ENCODE results near the gene SLC16A4.

Gene SLC16A4

DNA sequence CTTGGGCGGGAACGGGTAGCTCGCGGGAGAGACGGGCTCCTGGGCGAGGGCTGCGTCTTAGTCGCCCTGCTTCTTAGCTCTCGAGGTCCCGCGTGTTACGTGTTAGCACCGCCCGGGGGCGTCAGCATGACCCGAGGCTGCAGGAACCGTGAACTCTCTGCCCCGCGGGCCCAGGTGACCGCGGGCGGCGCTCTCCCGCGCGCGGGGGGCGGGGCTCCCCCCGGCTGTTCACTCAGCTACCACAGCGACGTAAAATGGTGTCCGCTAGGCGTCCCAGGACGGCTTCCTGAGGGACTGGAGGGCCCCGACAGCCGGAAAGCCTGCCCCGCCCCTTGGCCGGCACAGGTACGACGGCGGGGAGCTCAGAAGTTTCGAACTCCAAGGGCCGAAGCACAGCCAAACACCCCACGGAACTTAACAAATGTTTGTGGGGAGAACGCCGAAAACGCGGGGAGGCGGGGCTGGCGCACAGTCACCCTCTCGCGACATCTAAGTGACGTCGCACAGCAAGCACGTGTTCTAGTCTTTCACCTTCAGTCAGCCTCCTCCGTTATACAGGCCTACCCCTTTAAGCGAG is 52.4 kb downstream of the SLC16A4 start:
- Mint-ChIP-seq H3K27me3 (no peaks in the 10 kb centered on the region), H3K27ac (no peak overlapping the region), H3K36me3 (ENCODE audit: low read depth) (peaks cover 37% of the 10 kb centered on the region), H3K4me1 (ENCODE audit: low read depth) (peaks cover 58% of the 10 kb centered on the region), H3K4me3 (no peak overlapping the region), H3K9me3 (no peaks in the 10 kb centered on the region)

- Mint-ChIP-seq H3K27me3 (no peaks in the 10 kb centered on the region), H3K4me3 (no peak overlapping the region), H3K36me3 (ENCODE audit: low read depth) (peaks cover 31% of the 10 kb centered on the region), H3K27ac (no peak overlapping the region), H3K9me3 (no peaks in the 10 kb centered on the region), H3K4me1 (ENCODE audit: low read depth) (peaks cover 52% of the 10 kb centered on the region)
Measured at GRCh38 chr1:110337704-110338308, 53.0 kb downstream of the SLC16A4 start.

DNA sequence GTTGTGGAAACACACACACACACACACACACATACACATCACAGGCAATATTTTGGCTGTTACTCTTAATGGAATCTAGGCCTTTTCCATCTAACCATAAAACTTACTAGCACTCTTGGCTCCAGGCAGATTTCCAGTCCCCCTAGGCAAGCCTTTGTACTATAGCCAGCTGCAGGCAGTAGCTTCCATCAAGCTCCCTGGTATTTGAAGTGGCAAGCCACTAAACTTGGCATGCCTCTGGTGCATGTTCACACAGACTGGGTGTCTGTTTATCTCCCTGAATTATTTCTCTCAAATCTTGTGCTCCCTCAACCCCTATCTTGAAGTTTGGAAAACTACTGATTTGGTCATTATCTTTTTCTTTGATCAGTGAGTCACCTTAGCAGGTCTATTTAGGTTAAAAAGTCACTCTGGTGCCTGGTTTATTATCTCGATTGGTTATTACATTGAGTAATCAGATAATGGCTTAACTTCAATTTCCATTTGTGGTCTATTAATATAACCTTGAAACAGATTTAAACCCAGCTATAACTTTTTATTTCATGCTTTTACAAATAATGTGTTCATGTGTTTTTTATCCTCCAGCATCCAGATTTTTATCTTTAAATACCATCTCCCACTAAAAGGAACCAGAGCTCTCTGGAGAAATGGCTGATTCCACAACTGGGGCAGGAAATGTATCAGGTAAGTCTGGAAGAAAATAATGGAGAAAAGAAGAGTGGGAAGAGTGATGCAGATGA is 54.4 kb downstream of the SLC16A4 start:
- peak overlapping the region; percentile 71 for H3K4me3 Mint-ChIP-seq
- H3K36me3 Mint-ChIP-seq (ENCODE audit: low read depth), result peaks cover 17% of the 10 kb centered on the region
- no peaks in the 10 kb centered on the region for H3K9me3 Mint-ChIP-seq
- no peaks in the 10 kb centered on the region for H3K27me3 Mint-ChIP-seq
- H3K4me1 Mint-ChIP-seq (ENCODE audit: low read depth), result peaks cover 38% of the 10 kb centered on the region
- H3K27ac Mint-ChIP-seq, result peak overlapping the region; percentile 85

- Mint-ChIP-seq H3K36me3 (ENCODE audit: low read depth) (peaks cover 5% of the 10 kb centered on the region), H3K9me3 (no peaks in the 10 kb centered on the region), H3K27me3 (no peaks in the 10 kb centered on the region), H3K4me3 (no peak overlapping the region), H3K27ac (no peak overlapping the region), H3K4me1 (ENCODE audit: low read depth) (peaks cover 26% of the 10 kb centered on the region)
Measured at GRCh38 chr1:110335265-110335664, 55.6 kb downstream of the SLC16A4 start.

- Mint-ChIP-seq H3K4me3 (no peak overlapping the region), H3K27me3 (no peaks in the 10 kb centered on the region)
Measured at GRCh38 chr1:110328700-110329099, 62.1 kb downstream of the SLC16A4 start.

GRCh38 chr1:110328274-110328673 is 62.6 kb downstream of the SLC16A4 start:
- Mint-ChIP-seq H3K9me3 (no peaks in the 10 kb centered on the region), H3K36me3 (ENCODE audit: low read depth) (no peaks in the 10 kb centered on the region), H3K4me3 (no peak overlapping the region), H3K4me1 (ENCODE audit: low read depth) (no peaks in the 10 kb centered on the region), H3K27me3 (no peaks in the 10 kb centered on the region), H3K27ac (no peak overlapping the region)

More at GRCh38 chr1:110328700-110329099, 62.1 kb downstream of the SLC16A4 start:
- Mint-ChIP-seq H3K9me3 (no peaks in the 10 kb centered on the region), H3K4me1 (ENCODE audit: low read depth) (no peaks in the 10 kb centered on the region), H3K36me3 (ENCODE audit: low read depth) (no peaks in the 10 kb centered on the region), H3K27ac (no peak overlapping the region)

DNA sequence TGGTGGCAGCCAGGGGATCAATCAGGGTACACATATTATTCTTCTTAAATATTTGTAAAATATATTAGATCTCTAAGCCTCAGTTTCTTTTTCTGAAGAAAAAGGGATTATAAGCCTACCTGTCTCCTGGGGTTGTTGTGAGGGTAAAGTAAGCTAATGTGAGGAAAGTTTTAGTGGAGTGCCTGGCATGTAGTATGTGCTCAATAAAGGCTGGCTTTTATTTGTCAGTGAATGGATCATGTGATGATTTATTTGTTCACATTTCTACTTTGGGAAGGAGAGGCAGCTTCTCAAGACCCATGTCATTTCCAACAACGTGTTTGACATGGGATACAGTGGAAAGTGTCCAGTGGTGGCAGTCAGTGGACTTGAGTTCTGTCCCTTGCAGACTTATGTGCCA is 64.0 kb downstream of the SLC16A4 start:
- Mint-ChIP-seq H3K27ac (no peak overlapping the region), H3K36me3 (ENCODE audit: low read depth) (no peaks in the 10 kb centered on the region), H3K27me3 (no peaks in the 10 kb centered on the region), H3K4me3 (no peak overlapping the region), H3K9me3 (no peaks in the 10 kb centered on the region), H3K4me1 (ENCODE audit: low read depth) (no peaks in the 10 kb centered on the region)

DNA sequence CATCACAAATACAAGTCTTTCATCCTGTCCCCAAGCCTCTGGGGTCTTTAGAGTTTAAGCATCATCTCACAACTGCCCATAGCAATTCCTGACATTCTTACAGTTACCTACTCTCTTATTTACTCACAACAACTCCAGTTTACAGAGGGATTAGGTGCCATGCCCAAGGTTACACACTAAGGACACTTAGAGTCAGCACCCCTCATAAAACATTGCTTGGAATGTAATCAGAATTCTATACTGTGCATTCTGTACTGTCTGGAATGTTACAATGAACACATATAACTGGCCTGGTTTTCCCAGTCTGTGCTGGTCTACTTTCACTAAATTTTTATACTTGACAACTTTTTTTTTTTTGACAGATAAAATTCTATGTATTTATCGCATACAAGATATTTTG is 66.2 kb downstream of the SLC16A4 start:
- H3K4me3 Mint-ChIP-seq, result no peak overlapping the region
- H3K36me3 Mint-ChIP-seq (ENCODE audit: low read depth), result no peaks in the 10 kb centered on the region
- peaks cover under 1% of the 10 kb centered on the region for H3K9me3 Mint-ChIP-seq
- no peaks in the 10 kb centered on the region for H3K27me3 Mint-ChIP-seq
- H3K27ac Mint-ChIP-seq, result no peak overlapping the region
- peaks cover 2% of the 10 kb centered on the region for H3K4me1 Mint-ChIP-seq (ENCODE audit: low read depth)

GRCh38 chr1:110321846-110322245 is 69.0 kb downstream of the SLC16A4 start:
- no peaks in the 10 kb centered on the region for H3K27me3 Mint-ChIP-seq
- no peak overlapping the region for H3K4me3 Mint-ChIP-seq
- H3K27ac Mint-ChIP-seq, result no peak overlapping the region
- no peaks in the 10 kb centered on the region for H3K36me3 Mint-ChIP-seq (ENCODE audit: low read depth)
- H3K9me3 Mint-ChIP-seq, result peaks cover 3% of the 10 kb centered on the region
- H3K4me1 Mint-ChIP-seq (ENCODE audit: low read depth), result peaks cover 4% of the 10 kb centered on the region

GRCh38 chr1:110321045-110321444 is 69.8 kb downstream of the SLC16A4 start:
- Mint-ChIP-seq H3K4me3 (no peak overlapping the region), H3K27ac (no peak overlapping the region), H3K36me3 (ENCODE audit: low read depth) (no peaks in the 10 kb centered on the region), H3K4me1 (ENCODE audit: low read depth) (peaks cover 4% of the 10 kb centered on the region), H3K27me3 (no peaks in the 10 kb centered on the region), H3K9me3 (peaks cover 3% of the 10 kb centered on the region)

DNA sequence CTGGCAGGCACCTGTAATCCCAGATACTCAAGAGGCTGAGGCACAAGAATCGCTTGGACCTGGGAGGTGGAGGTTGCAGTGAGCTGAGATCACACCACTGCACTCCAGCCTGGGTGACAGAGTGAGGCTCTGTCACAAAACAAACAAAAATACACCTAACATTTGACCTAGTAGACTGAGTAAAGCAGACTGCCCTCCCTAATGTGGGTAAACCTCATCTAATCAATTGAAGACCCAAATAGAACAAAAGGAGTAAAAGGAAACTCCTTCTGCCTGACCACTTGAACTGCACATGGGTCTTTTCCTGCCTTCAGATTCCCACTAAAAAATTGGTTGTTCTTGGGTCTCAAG is 70.7 kb downstream of the SLC16A4 start:
- Mint-ChIP-seq H3K9me3 (peaks cover 3% of the 10 kb centered on the region), H3K27me3 (no peaks in the 10 kb centered on the region), H3K36me3 (ENCODE audit: low read depth) (no peaks in the 10 kb centered on the region), H3K4me3 (no peak overlapping the region), H3K4me1 (ENCODE audit: low read depth) (peaks cover 4% of the 10 kb centered on the region), H3K27ac (no peak overlapping the region)

GRCh38 chr1:110319332-110320167 is 71.3 kb downstream of the SLC16A4 start:
- Mint-ChIP-seq H3K4me1 (ENCODE audit: low read depth) (peaks cover 4% of the 10 kb centered on the region), H3K27me3 (no peaks in the 10 kb centered on the region), H3K36me3 (ENCODE audit: low read depth) (no peaks in the 10 kb centered on the region), H3K27ac (no peak overlapping the region), H3K4me3 (no peak overlapping the region), H3K9me3 (peaks cover 3% of the 10 kb centered on the region)

GRCh38 chr1:110318046-110318445 is 72.8 kb downstream of the SLC16A4 start:
- Mint-ChIP-seq H3K27ac (no peak overlapping the region), H3K4me1 (ENCODE audit: low read depth) (peaks cover 4% of the 10 kb centered on the region), H3K27me3 (no peaks in the 10 kb centered on the region), H3K4me3 (no peak overlapping the region), H3K9me3 (peaks cover 3% of the 10 kb centered on the region), H3K36me3 (ENCODE audit: low read depth) (no peaks in the 10 kb centered on the region)

- H3K9me3 Mint-ChIP-seq, result peaks cover 3% of the 10 kb centered on the region
- no peak overlapping the region for H3K27ac Mint-ChIP-seq
- no peaks in the 10 kb centered on the region for H3K27me3 Mint-ChIP-seq
- peaks cover 4% of the 10 kb centered on the region for H3K4me1 Mint-ChIP-seq (ENCODE audit: low read depth)
- H3K4me3 Mint-ChIP-seq, result no peak overlapping the region
- H3K36me3 Mint-ChIP-seq (ENCODE audit: low read depth), result no peaks in the 10 kb centered on the region
Measured at GRCh38 chr1:110316735-110317134, 74.1 kb downstream of the SLC16A4 start.
